ENCODE data around the gene ARG2. TPM values are rescaled to one million over a fixed set of nuclear protein-coding genes. Genes with fewer than 3 reads are reported as not detected.

The ARG2 gene
- total RNA-seq, 1 donor from 2014 or later, result 4.7 TPM

DNA sequence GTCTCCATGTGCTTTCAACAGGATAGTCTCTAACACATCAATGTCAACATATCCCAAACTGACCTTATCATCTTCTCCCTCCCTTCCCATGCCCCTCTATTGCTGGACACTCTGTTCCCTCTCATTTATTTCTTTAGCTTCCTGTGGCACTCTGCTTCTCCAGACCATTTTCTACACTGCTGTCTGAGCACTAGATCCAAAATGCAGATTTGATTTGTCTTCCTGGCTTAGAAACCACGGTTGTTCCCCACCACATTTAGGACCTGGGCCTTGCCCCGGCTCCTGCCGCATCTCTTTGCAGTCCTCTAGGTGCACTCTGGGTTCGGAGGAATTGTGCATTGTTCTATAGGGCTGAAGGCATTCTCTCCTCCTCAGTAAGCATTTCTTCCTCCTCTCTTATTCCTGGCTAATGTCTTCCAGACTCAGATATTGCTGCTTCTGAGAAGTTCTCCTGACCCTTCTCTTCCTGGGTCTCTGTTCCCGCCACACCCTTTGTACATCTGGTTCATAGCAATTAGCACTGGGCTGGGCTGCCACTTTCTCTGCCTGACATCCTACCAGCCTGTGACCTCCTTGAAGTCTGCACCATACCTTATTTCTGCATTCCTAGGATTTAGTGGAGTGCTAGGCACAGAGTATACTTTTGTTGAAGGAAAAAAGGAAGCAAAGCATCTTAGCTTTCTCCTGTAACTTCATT lies 13.9 kb downstream of the ARG2 start:
- no peaks in the 10 kb centered on the region for H3K36me3 Mint-ChIP-seq (ENCODE audit: low read depth)
- no peak for DNase-seq
- no peaks in the 10 kb centered on the region for H3K4me1 Mint-ChIP-seq
- H3K9me3 Mint-ChIP-seq, result no peaks in the 10 kb centered on the region
- H3K27ac Mint-ChIP-seq, result no peak overlapping the region
- H3K4me3 Mint-ChIP-seq, result no peak overlapping the region
- intact Hi-C loops (cut with micrococcal nuclease), result no loop called here
- H3K27me3 Mint-ChIP-seq, result no peaks in the 10 kb centered on the region

DNA sequence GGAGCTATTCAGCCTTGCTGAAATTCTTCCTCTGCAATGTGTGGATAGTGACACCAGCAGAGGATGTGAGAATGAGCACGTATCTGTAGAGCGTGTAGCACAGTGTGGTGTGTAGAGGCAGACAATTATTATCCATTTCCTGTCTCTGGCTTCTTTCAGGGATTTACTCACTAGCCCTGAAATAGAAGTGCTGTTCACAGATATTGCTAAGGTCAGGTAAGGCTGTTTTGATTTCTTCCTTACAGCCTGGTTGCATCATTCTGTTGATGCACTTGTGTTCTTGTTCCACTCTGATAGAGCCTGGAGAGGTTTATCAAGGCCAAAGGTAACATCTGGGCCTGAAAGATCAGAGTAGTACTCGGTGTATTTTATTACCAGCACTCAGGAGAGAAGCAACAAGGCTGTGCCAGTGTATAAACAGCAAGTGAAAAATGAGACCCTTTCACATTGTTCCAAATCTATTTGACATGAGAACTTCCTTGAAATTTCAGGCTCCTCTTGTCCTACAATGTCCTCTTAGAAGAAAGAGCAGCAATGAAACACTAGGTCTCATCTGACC lies 16.7 kb downstream of the ARG2 start:
- Mint-ChIP-seq H3K27ac (no peak overlapping the region), H3K4me1 (no peaks in the 10 kb centered on the region), H3K4me3 (no peak overlapping the region), H3K27me3 (no peaks in the 10 kb centered on the region), H3K9me3 (no peaks in the 10 kb centered on the region), H3K36me3 (ENCODE audit: low read depth) (peaks cover 2% of the 10 kb centered on the region)
- no peak for DNase-seq
- intact Hi-C loops (cut with micrococcal nuclease), result no loop called here

DNA sequence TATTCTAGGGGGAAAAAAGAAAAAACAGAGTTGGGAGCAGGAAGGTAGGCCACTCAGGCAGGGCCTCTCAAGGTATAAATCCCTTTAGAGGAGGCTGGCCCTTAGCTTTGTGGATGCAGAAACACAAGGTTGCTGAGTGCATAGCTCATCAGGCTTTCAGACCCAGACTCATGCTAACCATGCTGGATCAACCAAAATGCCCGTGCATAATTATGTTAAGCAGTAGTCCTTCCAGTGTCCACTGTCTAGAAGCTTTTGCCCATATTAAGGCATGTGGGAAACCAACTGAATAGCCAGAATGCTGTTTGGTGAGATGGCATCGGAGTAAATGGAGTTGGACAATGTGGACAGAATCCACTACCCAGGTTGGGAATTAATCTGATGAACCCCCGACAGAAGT lies 18.9 kb downstream of the ARG2 start:
- Mint-ChIP-seq H3K27ac (no peak overlapping the region), H3K36me3 (ENCODE audit: low read depth) (peaks cover 4% of the 10 kb centered on the region), H3K9me3 (no peaks in the 10 kb centered on the region), H3K4me1 (peaks cover 9% of the 10 kb centered on the region), H3K27me3 (no peaks in the 10 kb centered on the region), H3K4me3 (no peak overlapping the region)
- DNase-seq, result no peak
- intact Hi-C loops (cut with micrococcal nuclease), result no loop called here

DNA sequence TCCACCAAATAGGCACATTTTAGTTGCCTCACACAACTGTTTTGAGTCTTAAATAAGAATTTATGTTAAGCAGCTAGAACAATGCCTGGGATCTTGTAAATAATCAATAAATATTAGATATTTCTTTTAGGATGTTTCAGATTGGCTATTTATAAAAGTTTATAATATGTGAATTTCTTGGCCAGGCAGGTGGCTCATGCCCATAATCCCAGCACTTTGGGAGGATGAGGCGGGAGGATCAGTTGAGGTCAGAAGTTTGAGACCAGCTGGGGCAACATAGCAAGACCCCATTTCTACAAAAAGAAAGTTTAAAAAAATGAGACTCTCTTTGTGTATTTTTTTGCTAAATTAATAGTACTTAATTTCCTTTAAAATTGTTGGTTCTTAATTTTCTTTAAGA lies 21.8 kb downstream of the ARG2 start:
- Mint-ChIP-seq H3K4me3 (no peak overlapping the region), H3K36me3 (ENCODE audit: low read depth) (peaks cover 13% of the 10 kb centered on the region), H3K9me3 (no peaks in the 10 kb centered on the region), H3K4me1 (peaks cover 9% of the 10 kb centered on the region), H3K27ac (no peak overlapping the region), H3K27me3 (no peaks in the 10 kb centered on the region)
- intact Hi-C loops (cut with micrococcal nuclease), result no loop called here
- DNase-seq, result no peak

DNA sequence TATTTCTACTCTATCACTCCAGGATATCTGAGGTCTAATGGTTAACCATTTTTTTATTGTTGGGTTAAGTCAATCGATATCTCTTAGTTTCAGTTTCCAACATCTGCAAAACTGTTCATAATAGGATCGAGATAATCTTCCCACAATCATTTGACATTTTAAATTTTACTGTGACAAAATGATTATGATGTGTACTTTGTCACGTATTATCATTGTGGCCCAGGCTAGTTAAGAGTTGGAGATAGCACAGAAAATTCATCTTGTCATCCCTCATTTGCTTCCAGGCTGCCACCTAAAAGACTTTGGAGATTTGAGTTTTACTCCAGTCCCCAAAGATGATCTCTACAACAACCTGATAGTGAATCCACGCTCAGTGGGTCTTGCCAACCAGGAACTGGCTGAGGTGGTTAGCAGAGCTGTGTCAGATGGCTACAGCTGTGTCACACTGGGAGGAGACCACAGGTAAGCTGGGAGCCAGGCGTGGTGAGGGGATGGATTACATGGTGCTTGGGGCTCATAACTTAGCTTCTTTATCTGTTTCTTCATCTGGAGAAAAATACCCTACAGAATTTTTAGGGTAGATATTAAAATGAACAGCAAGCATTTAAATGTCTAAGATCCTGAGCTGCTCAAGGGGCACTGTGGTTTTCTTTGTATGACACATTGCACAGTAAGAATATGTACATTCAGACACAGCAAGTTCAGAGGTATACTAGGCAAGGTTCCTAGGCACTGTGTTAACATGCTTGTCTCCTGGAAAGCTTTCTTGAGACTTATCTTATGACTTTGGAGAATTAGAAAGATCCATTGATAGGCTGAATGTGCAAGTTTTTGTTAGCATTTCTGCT lies 22.4 kb downstream of the ARG2 start:
- Mint-ChIP-seq H3K27ac (peak overlapping the region; percentile 65), H3K4me3 (no peak overlapping the region), H3K27me3 (no peaks in the 10 kb centered on the region), H3K9me3 (no peaks in the 10 kb centered on the region), H3K4me1 (peaks cover 9% of the 10 kb centered on the region), H3K36me3 (ENCODE audit: low read depth) (peaks cover 20% of the 10 kb centered on the region)
- DNase-seq, result no peak
- intact Hi-C loops (cut with micrococcal nuclease), result no loop called here

DNA sequence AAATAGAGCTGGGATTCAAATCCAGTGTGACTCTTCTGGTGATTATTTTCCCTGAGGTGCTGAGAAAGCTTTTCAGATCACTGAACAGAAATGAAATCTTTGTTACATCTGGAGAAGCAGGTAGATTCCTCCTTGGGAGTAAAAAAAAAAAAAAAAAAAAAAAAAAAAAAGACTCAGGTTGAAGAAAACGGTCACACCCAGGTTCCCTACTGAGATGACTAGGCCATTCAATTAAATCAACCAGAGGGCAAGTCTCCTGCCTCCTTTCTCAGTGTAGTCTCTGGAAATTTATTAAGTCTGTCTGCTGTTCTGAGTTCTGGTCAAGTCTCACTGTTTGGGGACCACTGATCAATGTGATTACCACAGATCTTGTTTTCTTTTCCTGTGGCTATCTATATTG lies 24.0 kb downstream of the ARG2 start:
- no peak overlapping the region for H3K4me3 Mint-ChIP-seq
- peaks cover 9% of the 10 kb centered on the region for H3K4me1 Mint-ChIP-seq
- H3K27ac Mint-ChIP-seq, result no peak overlapping the region
- no peak for DNase-seq
- intact Hi-C loops (cut with micrococcal nuclease), result no loop called here
- no peaks in the 10 kb centered on the region for H3K9me3 Mint-ChIP-seq
- no peaks in the 10 kb centered on the region for H3K27me3 Mint-ChIP-seq
- peaks cover 26% of the 10 kb centered on the region for H3K36me3 Mint-ChIP-seq (ENCODE audit: low read depth)

DNA sequence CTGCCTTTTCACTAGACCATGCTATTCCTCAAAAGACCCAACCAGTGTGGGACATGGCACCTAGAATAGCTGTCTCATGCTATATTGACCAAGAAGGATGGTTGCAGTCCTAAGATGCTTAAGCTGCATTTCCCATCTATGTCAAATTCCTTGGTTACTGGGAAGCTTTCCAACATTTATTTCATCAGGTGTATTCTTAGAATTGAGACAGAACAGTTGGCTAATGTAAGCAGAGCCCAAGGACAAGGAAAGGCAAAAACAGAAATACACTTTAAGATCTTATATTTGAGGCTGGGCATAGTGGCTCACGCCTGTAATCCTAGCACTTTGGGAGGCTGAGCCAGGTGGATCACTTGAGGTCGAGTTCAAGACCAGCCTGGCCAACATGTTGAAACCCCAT lies 24.7 kb downstream of the ARG2 start:
- Mint-ChIP-seq H3K9me3 (no peaks in the 10 kb centered on the region), H3K4me1 (peaks cover 9% of the 10 kb centered on the region), H3K27me3 (no peaks in the 10 kb centered on the region), H3K36me3 (ENCODE audit: low read depth) (peaks cover 29% of the 10 kb centered on the region), H3K4me3 (no peak overlapping the region), H3K27ac (no peak overlapping the region)
- no peak for DNase-seq
- intact Hi-C loops (cut with micrococcal nuclease), result no loop called here

DNA sequence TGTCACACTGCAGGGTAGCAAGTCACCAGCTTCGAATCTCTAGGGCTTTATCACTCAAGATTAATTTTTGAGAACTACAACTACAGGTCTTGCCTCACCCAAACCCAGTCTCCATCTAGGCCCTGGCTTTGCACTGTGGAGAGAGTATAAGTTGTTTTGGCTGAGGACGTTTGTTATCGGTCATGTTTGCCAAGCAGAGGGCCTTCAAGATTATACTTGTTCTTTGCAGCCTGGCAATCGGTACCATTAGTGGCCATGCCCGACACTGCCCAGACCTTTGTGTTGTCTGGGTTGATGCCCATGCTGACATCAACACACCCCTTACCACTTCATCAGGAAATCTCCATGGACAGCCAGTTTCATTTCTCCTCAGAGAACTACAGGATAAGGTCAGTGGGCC lies 25.7 kb downstream of the ARG2 start:
- H3K27me3 Mint-ChIP-seq, result no peaks in the 10 kb centered on the region
- no peak overlapping the region for H3K4me3 Mint-ChIP-seq
- H3K36me3 Mint-ChIP-seq (ENCODE audit: low read depth), result peaks cover 39% of the 10 kb centered on the region
- intact Hi-C loops (cut with micrococcal nuclease), result no loop called here
- H3K9me3 Mint-ChIP-seq, result no peaks in the 10 kb centered on the region
- peaks cover 9% of the 10 kb centered on the region for H3K4me1 Mint-ChIP-seq
- DNase-seq, result no peak
- H3K27ac Mint-ChIP-seq, result no peak overlapping the region

DNA sequence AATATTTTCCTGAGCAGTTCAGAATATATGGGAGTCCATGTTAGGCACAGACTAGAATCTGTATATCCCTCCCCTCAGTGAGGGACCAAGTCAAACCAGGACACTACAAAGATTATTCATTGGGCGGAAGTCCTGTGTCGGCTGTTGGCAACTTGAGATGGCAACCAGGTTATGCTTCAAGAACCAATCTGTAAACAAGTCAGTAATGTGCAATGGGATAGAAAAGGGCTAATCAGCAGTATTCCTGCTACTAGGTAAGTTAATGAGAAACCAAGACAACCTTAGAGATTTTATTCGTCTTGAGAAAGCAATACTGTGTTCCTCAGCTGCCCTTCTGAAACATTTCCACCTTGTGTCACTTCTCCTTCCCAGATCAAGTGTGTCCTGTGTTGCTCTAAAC lies 26.4 kb downstream of the ARG2 start:
- Mint-ChIP-seq H3K27me3 (no peaks in the 10 kb centered on the region), H3K4me3 (no peak overlapping the region), H3K9me3 (no peaks in the 10 kb centered on the region), H3K36me3 (ENCODE audit: low read depth) (peaks cover 42% of the 10 kb centered on the region), H3K4me1 (peaks cover 9% of the 10 kb centered on the region), H3K27ac (no peak overlapping the region)
- intact Hi-C loops (cut with micrococcal nuclease), result no loop called here
- no peak for DNase-seq

DNA sequence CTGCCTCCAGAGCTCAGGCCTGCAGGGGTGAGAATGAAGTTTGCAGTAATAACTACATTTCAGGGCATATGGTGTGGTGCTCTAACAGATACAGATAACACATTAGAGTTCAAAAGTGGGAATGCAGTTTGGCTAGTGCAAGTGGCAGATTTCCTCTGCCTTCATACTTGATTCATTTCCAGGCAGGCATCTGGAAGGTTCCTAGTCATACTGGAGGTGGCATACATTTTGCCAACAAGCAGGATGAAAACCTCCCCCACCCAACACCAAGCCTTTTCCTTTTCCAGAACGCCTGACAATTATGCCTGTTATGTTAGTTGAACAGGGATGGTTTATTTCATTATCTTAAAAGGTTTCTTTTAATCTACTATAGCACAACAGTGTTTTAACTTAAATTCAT lies 30.4 kb downstream of the ARG2 start:
- Mint-ChIP-seq H3K36me3 (ENCODE audit: low read depth) (peaks cover 61% of the 10 kb centered on the region), H3K9me3 (no peaks in the 10 kb centered on the region), H3K27ac (no peak overlapping the region), H3K27me3 (no peaks in the 10 kb centered on the region), H3K4me3 (no peak overlapping the region), H3K4me1 (no peaks in the 10 kb centered on the region)
- intact Hi-C loops (cut with micrococcal nuclease), result no loop called here
- no peak for DNase-seq

DNA sequence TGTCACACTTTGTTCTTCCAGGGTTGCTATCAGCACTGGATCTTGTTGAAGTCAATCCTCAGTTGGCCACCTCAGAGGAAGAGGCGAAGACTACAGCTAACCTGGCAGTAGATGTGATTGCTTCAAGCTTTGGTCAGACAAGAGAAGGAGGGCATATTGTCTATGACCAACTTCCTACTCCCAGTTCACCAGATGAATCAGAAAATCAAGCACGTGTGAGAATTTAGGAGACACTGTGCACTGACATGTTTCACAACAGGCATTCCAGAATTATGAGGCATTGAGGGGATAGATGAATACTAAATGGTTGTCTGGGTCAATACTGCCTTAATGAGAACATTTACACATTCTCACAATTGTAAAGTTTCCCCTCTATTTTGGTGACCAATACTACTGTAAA lies 31.0 kb downstream of the ARG2 start:
- H3K4me1 Mint-ChIP-seq, result no peaks in the 10 kb centered on the region

DNA sequence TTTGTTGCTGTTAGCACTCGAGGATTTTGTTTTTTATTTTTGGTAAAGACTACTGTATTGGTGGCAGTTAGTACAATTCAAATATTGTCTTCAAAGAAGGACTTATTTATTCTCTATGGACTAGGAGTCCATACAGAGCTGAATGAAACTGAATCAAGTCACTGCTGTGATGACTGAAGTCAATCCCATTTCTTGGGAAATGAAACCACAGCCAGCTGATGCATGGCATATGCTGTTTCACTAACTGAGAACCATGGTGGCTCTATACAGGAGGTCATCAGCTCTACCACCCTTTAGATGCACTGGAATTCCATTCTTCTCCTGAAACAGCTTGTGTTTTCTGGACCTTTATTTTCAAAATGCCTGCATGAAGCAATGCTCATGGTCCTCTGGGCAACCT lies 32.5 kb downstream of the ARG2 start:
- H3K27me3 Mint-ChIP-seq, result no peaks in the 10 kb centered on the region
- no peaks in the 10 kb centered on the region for H3K4me1 Mint-ChIP-seq
- no peak for DNase-seq
- no peaks in the 10 kb centered on the region for H3K9me3 Mint-ChIP-seq
- H3K36me3 Mint-ChIP-seq (ENCODE audit: low read depth), result peaks cover 54% of the 10 kb centered on the region
- H3K27ac Mint-ChIP-seq, result no peak overlapping the region
- H3K4me3 Mint-ChIP-seq, result no peak overlapping the region
- intact Hi-C loops (cut with micrococcal nuclease), result no loop called here

More for the DNA sequence above, 31.0 kb downstream of the ARG2 start:
- Mint-ChIP-seq H3K9me3 (no peaks in the 10 kb centered on the region), H3K27me3 (no peaks in the 10 kb centered on the region), H3K27ac (no peak overlapping the region), H3K36me3 (ENCODE audit: low read depth) (peaks cover 60% of the 10 kb centered on the region), H3K4me3 (no peak overlapping the region)
- no peak for DNase-seq
- intact Hi-C loops (cut with micrococcal nuclease), result no loop called here

DNA sequence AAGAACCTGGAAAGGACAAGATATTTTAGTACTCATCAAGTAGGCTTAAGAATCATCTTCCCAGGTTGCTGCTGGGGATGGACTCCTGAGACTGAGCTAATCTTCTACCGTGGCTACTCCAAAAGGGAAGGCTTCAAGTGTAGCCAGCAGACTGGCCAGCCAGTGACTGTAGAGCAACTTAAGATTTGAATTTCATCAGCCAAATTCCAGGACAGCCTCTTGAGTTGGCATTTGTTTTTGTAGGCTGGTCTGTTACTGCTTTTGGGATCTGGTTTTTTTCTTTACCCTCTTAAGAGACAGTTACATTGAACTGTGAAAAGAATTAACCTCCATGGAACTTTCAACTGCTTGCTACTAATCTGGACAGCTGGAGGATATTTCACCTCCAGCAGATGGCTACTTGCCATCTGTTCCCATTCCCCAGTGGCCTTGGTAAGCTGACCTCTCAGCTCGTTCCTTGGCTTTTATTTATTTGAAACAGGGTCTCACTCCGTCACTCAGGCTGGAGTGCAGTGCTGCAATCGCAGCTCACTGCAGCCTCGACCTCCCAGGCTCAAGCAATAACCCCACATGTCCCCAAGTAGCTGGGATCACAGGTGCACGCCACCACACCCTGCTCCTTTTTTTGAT lies 34.0 kb downstream of the ARG2 start:
- no peaks in the 10 kb centered on the region for H3K9me3 Mint-ChIP-seq
- peaks cover 57% of the 10 kb centered on the region for H3K36me3 Mint-ChIP-seq (ENCODE audit: low read depth)
- H3K4me3 Mint-ChIP-seq, result no peak overlapping the region
- H3K27me3 Mint-ChIP-seq, result no peaks in the 10 kb centered on the region
- no peak overlapping the region for H3K27ac Mint-ChIP-seq
- no peak for DNase-seq
- H3K4me1 Mint-ChIP-seq, result no peaks in the 10 kb centered on the region
- intact Hi-C loops (cut with micrococcal nuclease), result no loop called here

DNA sequence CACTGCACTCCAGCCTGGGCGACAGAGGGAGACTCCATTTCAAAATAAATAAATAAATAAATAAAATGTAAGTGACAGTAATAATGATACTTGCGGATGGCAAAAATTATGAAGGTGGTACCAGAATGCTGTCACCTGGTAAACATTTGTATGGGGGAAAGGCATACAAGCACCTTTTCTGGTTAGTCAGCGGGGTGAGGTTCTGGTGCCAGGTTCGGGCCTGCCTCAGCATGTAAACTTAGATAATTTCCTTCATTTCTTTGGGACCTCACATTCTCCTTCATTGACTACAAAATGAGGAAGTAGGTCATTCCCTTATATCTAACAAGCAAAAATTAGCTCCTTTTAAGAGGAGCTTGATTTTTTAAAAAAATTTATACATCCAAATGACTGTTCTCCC lies 43.9 kb downstream of the ARG2 start:
- H3K4me1 Mint-ChIP-seq, result peaks cover 17% of the 10 kb centered on the region
- no peak overlapping the region for H3K27ac Mint-ChIP-seq
- no peak overlapping the region for H3K4me3 Mint-ChIP-seq
- H3K9me3 Mint-ChIP-seq, result no peaks in the 10 kb centered on the region
- peaks cover 13% of the 10 kb centered on the region for H3K36me3 Mint-ChIP-seq (ENCODE audit: low read depth)
- no peaks in the 10 kb centered on the region for H3K27me3 Mint-ChIP-seq
- no peak for DNase-seq
- intact Hi-C loops (cut with micrococcal nuclease), result no loop called here

All from activated CD4-positive, alpha-beta T cell treated with anti-CD3 and anti-CD28 coated beads, Interleukin-2, amount 10 ng/mL, durations not matched to agents 24 days and 14 days (primary cell).